Left lung (tissue), 10 donors: ENCODE data around the gene MBNL1. TPM values are rescaled to one million over a fixed set of nuclear protein-coding genes. Genes with fewer than 3 reads are reported as not detected.

ENCODE experiments used
- ATAC-seq: fragments of 200-7000 bp; cut with Tn5 transposase; one replicate; pipeline ENCODE4 v1.9.1; 2020; ENCODE audit warnings: moderate library complexity
- DNase-seq, 4 donors: peaks; one replicate each; pipeline ENCODE4 v3.0.0-alpha.2; 2013 to 2020
- H3K27ac ChIP-seq, 2 donors: fragments of 200-600 bp; sonication (generic) in 1 of 2; one replicate each; pipeline versions ENCODE4 v1.5.0 to v1.8.0; 2020 to 2021
- H3K27me3 ChIP-seq, 2 donors: fragments of 200-600 bp; sonication (generic) in 1 of 2; one replicate each; pipeline versions ENCODE4 v1.5.0 to v1.8.0; 2020 to 2021
- H3K36me3 ChIP-seq, 2 donors: fragments of 200-600 bp; sonication (generic) in 1 of 2; one replicate each; pipeline versions ENCODE4 v1.5.0 to v1.8.0; 2020 to 2021
- H3K4me1 ChIP-seq, 2 donors: fragments of 200-600 bp; one replicate each; pipeline ENCODE4 v1.8.0; 2021
- H3K4me3 ChIP-seq, 2 donors: fragments of 200-600 bp; sonication (generic) in 1 of 2; one replicate each; pipeline versions ENCODE4 v1.5.0 to v1.8.0; 2020 to 2021; ENCODE audit warnings: mild to moderate bottlenecking in 1 of 2
- H3K9me3 ChIP-seq, 2 donors: fragments of 200-600 bp; sonication (generic) in 1 of 2; one replicate each; pipeline versions ENCODE4 v1.5.0 to v1.8.0; 2020 to 2021
- intact Hi-C, 2 donors: fragments of 100-400 bp; cut with DNase I; formaldehyde crosslinking; loops; one replicate each; pipeline versions ENCODE4 v1.11.2 to v1.14.2; 2022
- polyA plus RNA-seq, 6 donors: library from polyadenylated mRNA; unstranded; fragments of 120-200 nt; gene quantifications; one replicate each; pipeline ENCODE4 v1.2.1, GENCODE V29; 2013; ENCODE audit not compliant: insufficient read length in 6 of 6
- total RNA-seq, 2 donors: library from RNA; stranded (reverse); fragmentation: NEBNext Ultra II Directional; extraction: Animal tissue kit (Norgen Biotek cat#: 25700); gene quantifications; one replicate each; pipeline ENCODE4 v1.2.1, GENCODE V29; 2021
- TF ChIP-seq, protein P1 (sequence below), 2 donors: fragments of 200-600 bp; sonication (generic) in 1 of 2; IDR thresholded peaks; one replicate each; pipeline versions ENCODE4 v1.5.0 to v1.8.0; 2021; ENCODE audit warnings: antibody characterized with exemption in 2 of 2
- donor health status: DM: no; HTN: yes; CAD: no.
- donor health status: DM: no; HTN: no; CAD: no.

The MBNL1 gene
- total and polyA plus RNA-seq, 8 donors: 92.3 to 246 (median 109) TPM

GRCh38 chr3:152278756-152279427, 10.2 kb downstream of the MBNL1 start:
- H3K27ac ChIP-seq: peak overlapping the region in 1 of 2 donors; percentile 42
- H3K4me1 ChIP-seq: peaks cover 63 to 100% of the 10 kb centered on the region in 2 donors
- no peak overlapping the region for H3K4me3 ChIP-seq
- ATAC-seq (peak; percentile 10), DNase-seq (no peak)
- TF ChIP-seq, protein P1, sequence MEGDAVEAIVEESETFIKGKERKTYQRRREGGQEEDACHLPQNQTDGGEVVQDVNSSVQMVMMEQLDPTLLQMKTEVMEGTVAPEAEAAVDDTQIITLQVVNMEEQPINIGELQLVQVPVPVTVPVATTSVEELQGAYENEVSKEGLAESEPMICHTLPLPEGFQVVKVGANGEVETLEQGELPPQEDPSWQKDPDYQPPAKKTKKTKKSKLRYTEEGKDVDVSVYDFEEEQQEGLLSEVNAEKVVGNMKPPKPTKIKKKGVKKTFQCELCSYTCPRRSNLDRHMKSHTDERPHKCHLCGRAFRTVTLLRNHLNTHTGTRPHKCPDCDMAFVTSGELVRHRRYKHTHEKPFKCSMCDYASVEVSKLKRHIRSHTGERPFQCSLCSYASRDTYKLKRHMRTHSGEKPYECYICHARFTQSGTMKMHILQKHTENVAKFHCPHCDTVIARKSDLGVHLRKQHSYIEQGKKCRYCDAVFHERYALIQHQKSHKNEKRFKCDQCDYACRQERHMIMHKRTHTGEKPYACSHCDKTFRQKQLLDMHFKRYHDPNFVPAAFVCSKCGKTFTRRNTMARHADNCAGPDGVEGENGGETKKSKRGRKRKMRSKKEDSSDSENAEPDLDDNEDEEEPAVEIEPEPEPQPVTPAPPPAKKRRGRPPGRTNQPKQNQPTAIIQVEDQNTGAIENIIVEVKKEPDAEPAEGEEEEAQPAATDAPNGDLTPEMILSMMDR (IDR thresholded peaks at IDR 0.05): no peak
- intact Hi-C loops: loop anchor here in 1 of 2 donors (10.0 kb wide), 1 partner anchor 46 kb away; no protein-coding TSS in a partner anchor
- H3K36me3 ChIP-seq: no peaks in the 10 kb centered on the region
- no peaks in the 10 kb centered on the region for H3K27me3 ChIP-seq
- no peaks in the 10 kb centered on the region for H3K9me3 ChIP-seq

DNA sequence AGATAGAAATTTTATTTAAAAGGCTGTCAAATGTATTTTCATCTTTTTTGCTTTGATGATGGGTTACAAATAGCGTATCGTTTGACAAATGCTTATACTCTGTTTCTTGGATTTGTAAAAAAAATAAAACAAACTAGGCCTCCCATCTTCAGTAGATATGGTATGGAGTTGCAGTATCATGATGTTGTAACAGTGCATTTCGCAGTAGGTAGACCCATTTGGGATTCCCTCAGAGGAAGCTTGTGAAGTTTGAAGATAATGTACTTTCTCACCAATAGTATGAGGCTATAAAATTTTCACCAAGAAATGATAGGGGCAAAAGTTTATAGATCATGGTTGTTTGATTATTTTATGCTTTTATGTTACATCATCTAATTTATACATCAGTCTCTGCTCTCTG, 10.8 kb downstream of the MBNL1 start:
- ATAC-seq: peak; percentile 9
- Histone ChIP-seq H3K27me3 (no peaks in the 10 kb centered on the region), H3K9me3 (no peaks in the 10 kb centered on the region), H3K27ac (peak overlapping the region in 1 of 2 donors; percentile 42), H3K4me1 (peaks cover 62 to 100% of the 10 kb centered on the region in 2 donors), H3K36me3 (no peaks in the 10 kb centered on the region), H3K4me3 (no peak overlapping the region)
- no peak for DNase-seq
- TF ChIP-seq, protein P1 (IDR thresholded peaks at IDR 0.05): no peak
- intact Hi-C loops: loop anchor here in 1 of 2 donors (10.0 kb wide), 1 partner anchor 45 kb away; no protein-coding TSS in a partner anchor

DNA sequence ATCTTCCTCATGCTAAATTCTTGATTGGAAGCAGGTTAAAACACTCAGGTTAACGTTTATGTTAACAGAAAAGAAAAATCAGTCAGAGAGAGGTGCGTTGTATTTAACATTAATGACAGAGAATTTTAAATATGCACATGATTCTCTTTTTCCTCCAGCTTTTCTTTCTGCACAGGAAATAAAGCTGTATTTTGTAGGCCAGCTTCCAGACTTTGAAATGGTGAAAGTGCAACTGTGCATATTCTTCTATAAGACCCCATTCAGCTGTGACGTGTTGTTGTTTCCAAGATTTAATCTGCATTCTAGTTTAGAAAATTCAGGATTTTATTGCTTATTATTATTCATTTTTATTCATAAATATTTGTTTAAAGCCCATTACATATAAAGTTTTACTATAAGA, 11.8 kb downstream of the MBNL1 start:
- no peak for DNase-seq
- TF ChIP-seq, protein P1 (IDR thresholded peaks at IDR 0.05): no peak
- intact Hi-C loops: no loop called here
- peak overlapping the region; percentile 8 to 42 for H3K27ac ChIP-seq
- no peaks in the 10 kb centered on the region for H3K36me3 ChIP-seq
- peaks cover 62 to 96% of the 10 kb centered on the region in 2 donors for H3K4me1 ChIP-seq
- no peaks in the 10 kb centered on the region for H3K9me3 ChIP-seq
- no peak overlapping the region for H3K4me3 ChIP-seq
- no peak for ATAC-seq
- H3K27me3 ChIP-seq: no peaks in the 10 kb centered on the region

DNA sequence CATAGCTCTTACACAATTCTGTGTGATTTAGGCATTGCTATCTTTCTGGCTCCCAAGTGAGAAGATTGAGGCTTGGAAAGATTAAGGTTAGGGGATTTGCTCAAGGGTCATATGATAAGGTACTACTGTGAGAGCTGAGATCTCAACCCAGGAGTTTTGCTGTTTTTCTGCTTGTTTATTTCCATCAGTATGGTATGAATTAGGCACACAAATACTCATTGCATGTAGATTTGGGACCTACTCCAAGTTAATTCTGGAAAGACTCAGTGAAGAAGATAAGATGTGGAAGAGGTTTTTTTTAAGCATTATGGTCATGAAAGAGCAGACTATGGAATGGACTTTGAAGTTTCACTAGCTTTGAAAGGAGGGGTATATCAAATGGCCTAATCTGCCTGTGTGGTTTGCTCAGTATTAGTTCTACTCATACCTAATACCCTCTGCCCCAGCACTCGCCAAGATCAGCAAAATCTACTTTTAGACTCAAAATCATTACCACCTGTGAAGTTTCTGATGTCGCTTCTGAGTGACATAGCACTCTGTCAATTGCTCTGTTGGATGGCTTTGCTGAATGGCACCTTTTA, 12.5 kb downstream of the MBNL1 start:
- TF ChIP-seq, protein P1 (IDR thresholded peaks at IDR 0.05): no peak
- H3K9me3 ChIP-seq: no peaks in the 10 kb centered on the region

DNA sequence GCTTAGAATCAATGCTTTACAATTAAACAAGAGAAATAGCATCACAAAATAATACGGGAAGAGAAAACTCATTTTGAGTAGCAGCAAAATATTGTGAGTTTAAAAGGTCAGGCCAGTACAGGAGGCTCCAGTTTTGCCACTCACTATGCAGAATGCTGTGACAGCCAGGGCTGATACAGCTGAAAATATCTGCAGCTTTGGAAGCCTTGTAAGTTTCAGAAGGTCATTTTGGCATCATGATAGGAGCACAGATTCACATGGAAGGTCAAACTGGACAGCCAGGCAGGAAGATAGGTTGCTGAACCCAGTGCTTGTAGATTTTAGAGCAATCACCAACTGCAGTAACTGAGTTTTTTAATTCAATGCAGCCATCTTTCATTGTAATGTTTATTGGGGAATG, 14.1 kb downstream of the MBNL1 start:
- TF ChIP-seq, protein P1 (IDR thresholded peaks at IDR 0.05): no peak
- no peak for DNase-seq
- no peak overlapping the region for H3K4me3 ChIP-seq
- no peaks in the 10 kb centered on the region for H3K9me3 ChIP-seq
- intact Hi-C loops: no loop called here
- H3K27ac ChIP-seq: peak overlapping the region; percentile 1 to 3
- H3K36me3 ChIP-seq: no peaks in the 10 kb centered on the region
- ATAC-seq: peak; percentile 13
- peaks cover 53 to 87% of the 10 kb centered on the region in 2 donors for H3K4me1 ChIP-seq
- no peaks in the 10 kb centered on the region for H3K27me3 ChIP-seq

More for the DNA sequence above, 12.5 kb downstream of the MBNL1 start:
- no peak for DNase-seq
- Histone ChIP-seq H3K4me3 (no peak overlapping the region), H3K27me3 (no peaks in the 10 kb centered on the region), H3K4me1 (peaks cover 58 to 90% of the 10 kb centered on the region in 2 donors), H3K27ac (peak overlapping the region; percentile 1 to 8), H3K36me3 (no peaks in the 10 kb centered on the region)
- intact Hi-C loops: no loop called here
- no peak for ATAC-seq
